Psoas muscle (tissue), 8 donors: Measurements from ENCODE around the gene AOAH. TPM values are rescaled to one million over a fixed set of nuclear protein-coding genes. Genes with fewer than 3 reads are reported as not detected.

Experiments
- ATAC-seq, 4 donors: fragments of 200-7000 bp; cut with Tn5 transposase; one replicate each; pipeline ENCODE4 v1.9.1; 2020; ENCODE audit warnings: moderate library complexity in 3 of 4, mild to moderate bottlenecking in 2 of 4
- DNase-seq, 2 donors: peaks; one replicate each; pipeline ENCODE4 v3.0.0-alpha.2; 2020
- H3K27ac ChIP-seq: fragments of 200-600 bp; one replicate; pipeline ENCODE4 v1.8.0; 2022
- H3K27me3 ChIP-seq, 3 donors: fragments of 200-600 bp in 1 of 3; one replicate each; pipeline versions ENCODE4 v1.6.1 to v1.8.0; 2013 to 2022; ENCODE audit warnings: low read length in 2 of 3, mild to moderate bottlenecking in 2 of 3, moderate library complexity in 1 of 3; ENCODE audit not compliant: insufficient read depth in 3 of 3
- H3K36me3 ChIP-seq, 2 donors: fragments of 200-600 bp in 1 of 2; one replicate each; pipeline versions ENCODE4 v1.6.1 to v1.8.0; 2013 to 2022; ENCODE audit warnings: low read depth in 1 of 2, mild to moderate bottlenecking in 1 of 2, moderate library complexity in 1 of 2; ENCODE audit not compliant: insufficient read depth in 1 of 2
- H3K4me1 ChIP-seq: fragments of 200-600 bp; one replicate; pipeline ENCODE4 v1.8.0; 2022
- H3K4me3 ChIP-seq: fragments of 200-600 bp; one replicate; pipeline ENCODE4 v1.8.0; 2022; ENCODE audit warnings: mild to moderate bottlenecking
- H3K9me3 ChIP-seq: fragments of 200-600 bp; one replicate; pipeline ENCODE4 v1.8.0; 2022
- WGBS, 3 donors: extraction: QIAGEN DNeasy Blood & Tissue Kit; methylation state at CpG; one replicate each; pipeline versions ENCODE4 v1.1.6 to v1.1.7; 2013; 5-methylcytosine and 5-hydroxymethylcytosine counted together
- intact Hi-C, 2 donors: fragments of 100-400 bp; cut with DNase I; formaldehyde crosslinking; loops; one replicate each; pipeline versions ENCODE4 v1.11.0 to v1.14.2; 2022
- polyA plus RNA-seq, 3 donors: library from polyadenylated mRNA; stranded (reverse); fragments of 200-250 nt; gene quantifications; one replicate each; pipeline ENCODE4 v1.2.3, GENCODE V29; 2013
- total RNA-seq, 4 donors: library from RNA; stranded (reverse); fragmentation: NEBNext Ultra II Directional in 2 of 4; extraction: Animal tissue kit (Norgen Biotek cat#: 25700) in 2 of 4; gene quantifications; one replicate each; pipeline versions ENCODE4 v1.2.1 to v1.2.4, GENCODE V29; 2021 to 2023
- TF ChIP-seq, protein P1 (sequence below): fragments of 200-600 bp; IDR thresholded peaks from one replicate; pipeline ENCODE4 v1.8.0; 2022; ENCODE audit warnings: antibody characterized with exemption
- donor health status: healthy with polysubstance abuse.
- donor health status: DM: no; HTN: no; CAD: no; lungs with moderate emphysema.
- donor health status: Bipolar disorder and iron deficiency.
- donor health status: healthy.
- donor health status: DM: yes; HTN: yes; CAD: no.
- donor health status: DM: no; HTN: no; CAD: no.
- donor health status: DM: no; HTN: no; CAD: no.
- donor health status: DM: yes; HTN: yes; CAD: no.

The AOAH gene
- total and polyA plus RNA-seq, 7 donors: 0.04 to 2.1 (median 0.83) TPM

DNA sequence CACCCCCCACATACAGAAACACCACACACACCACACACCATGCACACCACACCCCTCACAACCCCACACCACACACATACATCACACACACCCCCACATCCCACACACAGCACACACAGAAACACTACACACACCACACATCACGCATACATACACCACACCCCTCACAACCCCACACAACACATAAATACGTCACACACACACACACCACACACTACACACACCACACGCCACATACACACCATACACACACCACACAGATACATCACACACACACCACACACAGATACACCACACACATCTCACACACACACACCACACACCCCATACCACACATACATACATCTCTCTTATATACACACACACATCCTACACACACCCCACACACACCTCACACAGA lies 208.4 kb downstream of the AOAH start:
- 95 to 97% (median 97%) methylated on average over 3 of the region's 3 CpGs for WGBS, 3 donors
- Histone ChIP-seq H3K27me3 (peaks cover 0 to 1% (median 0%) of the 10 kb centered on the region in 3 donors), H3K4me3 (no peak overlapping the region), H3K4me1 (no peaks in the 10 kb centered on the region), H3K9me3 (no peaks in the 10 kb centered on the region), H3K36me3 (no peaks in the 10 kb centered on the region), H3K27ac (no peak overlapping the region)
- ATAC-seq: no peak
- intact Hi-C loops: no loop called here
- TF ChIP-seq, protein P1, sequence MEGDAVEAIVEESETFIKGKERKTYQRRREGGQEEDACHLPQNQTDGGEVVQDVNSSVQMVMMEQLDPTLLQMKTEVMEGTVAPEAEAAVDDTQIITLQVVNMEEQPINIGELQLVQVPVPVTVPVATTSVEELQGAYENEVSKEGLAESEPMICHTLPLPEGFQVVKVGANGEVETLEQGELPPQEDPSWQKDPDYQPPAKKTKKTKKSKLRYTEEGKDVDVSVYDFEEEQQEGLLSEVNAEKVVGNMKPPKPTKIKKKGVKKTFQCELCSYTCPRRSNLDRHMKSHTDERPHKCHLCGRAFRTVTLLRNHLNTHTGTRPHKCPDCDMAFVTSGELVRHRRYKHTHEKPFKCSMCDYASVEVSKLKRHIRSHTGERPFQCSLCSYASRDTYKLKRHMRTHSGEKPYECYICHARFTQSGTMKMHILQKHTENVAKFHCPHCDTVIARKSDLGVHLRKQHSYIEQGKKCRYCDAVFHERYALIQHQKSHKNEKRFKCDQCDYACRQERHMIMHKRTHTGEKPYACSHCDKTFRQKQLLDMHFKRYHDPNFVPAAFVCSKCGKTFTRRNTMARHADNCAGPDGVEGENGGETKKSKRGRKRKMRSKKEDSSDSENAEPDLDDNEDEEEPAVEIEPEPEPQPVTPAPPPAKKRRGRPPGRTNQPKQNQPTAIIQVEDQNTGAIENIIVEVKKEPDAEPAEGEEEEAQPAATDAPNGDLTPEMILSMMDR: no peak
- DNase-seq: no peak

DNA sequence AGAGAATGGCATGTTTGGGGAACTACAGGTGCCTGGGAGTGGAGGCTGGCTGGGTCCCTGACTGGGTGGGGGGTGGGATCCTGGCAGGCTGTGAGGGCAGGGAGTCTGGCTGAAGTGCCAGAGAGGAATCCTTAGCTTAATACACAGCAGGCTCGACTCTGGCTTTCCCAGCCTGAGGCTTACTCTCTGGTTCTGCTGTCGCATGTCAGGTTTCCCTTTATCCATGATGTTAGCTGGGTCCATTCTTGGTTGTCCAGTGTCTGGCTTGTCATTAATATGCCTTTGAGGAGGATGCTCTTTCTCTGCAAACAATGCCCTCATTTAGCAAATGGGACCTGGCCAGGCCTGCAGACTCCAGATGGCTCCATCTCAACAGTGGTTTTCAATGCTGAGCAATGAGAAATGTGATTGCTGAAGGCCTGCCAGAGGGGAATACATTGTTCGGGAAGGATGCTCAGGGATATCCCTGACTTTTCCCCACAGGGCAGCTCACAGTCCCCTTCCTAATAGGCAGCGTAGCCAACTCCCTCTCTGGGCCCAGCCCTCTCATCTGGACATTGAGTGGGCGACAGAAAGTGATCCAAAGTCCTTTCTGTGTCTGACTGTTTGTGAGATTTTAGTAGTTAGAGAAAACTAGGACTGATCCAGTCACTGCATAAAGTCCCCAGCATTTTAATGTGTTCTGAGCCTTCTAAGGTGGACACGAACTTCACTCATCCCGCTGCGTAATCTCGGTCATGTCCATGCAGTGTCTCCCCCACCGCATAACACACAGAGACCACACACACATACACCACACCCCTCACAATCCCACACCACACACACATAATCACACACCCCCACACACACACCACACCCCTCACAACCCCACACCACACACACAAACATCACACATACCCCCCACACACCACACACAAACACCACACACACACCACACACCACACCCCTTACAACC lies 209.7 kb downstream of the AOAH start:
- 78 to 81% (median 81%) methylated on average over 10 of the region's 10 CpGs for WGBS, 3 donors
- intact Hi-C loops: no loop called here
- H3K36me3 ChIP-seq: no peaks in the 10 kb centered on the region
- H3K4me1 ChIP-seq: no peaks in the 10 kb centered on the region
- H3K27me3 ChIP-seq: no peaks in the 10 kb centered on the region
- no peak overlapping the region for H3K4me3 ChIP-seq
- no peaks in the 10 kb centered on the region for H3K9me3 ChIP-seq
- no peak overlapping the region for H3K27ac ChIP-seq
- ATAC-seq: no peak
- TF ChIP-seq, protein P1: no peak
- DNase-seq: no peak

DNA sequence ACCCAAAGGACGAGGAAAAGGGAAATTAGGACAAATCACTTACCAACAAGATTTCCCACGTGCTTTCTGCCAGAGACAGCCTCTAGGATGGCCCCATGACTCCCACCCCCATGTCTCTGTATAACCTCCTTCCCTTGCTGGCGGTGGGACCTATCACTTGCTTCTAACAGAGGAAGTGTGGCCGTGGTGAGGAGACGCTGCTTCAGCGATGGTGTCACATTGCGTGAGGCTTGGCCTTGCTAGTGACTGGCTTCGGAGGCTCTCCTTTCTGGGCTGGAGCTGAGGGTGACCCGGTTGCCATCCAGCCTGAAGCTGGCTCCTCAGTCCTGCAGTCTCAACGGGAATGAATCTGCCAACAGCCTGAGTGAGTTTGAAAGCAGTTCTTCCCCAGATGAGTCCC lies 210.9 kb downstream of the AOAH start:
- H3K9me3 ChIP-seq: no peaks in the 10 kb centered on the region
- intact Hi-C loops: no loop called here
- H3K36me3 ChIP-seq: no peaks in the 10 kb centered on the region
- DNase-seq: no peak
- TF ChIP-seq, protein P1: no peak
- WGBS, 3 donors: 83 to 88% (median 87%) methylated on average over 10 of the region's 10 CpGs
- no peak overlapping the region for H3K27ac ChIP-seq
- H3K27me3 ChIP-seq: no peaks in the 10 kb centered on the region
- no peak for ATAC-seq
- no peaks in the 10 kb centered on the region for H3K4me1 ChIP-seq
- H3K4me3 ChIP-seq: no peak overlapping the region

DNA sequence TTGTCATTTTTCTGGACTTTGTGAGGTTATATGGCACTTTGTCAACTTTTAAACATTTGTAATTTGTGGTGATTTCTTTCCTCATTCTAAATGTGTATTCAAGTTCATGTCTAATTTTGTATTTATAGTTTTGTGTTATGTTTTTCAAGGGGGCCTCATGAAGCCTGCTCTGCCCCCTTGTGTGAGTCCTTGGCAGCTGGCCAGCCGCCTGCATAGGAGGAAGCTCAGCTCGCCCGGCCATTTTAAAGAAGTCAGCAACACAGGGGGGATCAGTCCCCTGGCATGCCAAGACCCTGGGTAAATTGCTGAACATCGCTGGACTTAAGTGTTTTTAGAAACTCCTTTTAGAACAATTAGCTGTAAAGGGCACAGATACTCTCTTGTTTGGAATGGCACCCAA lies 211.7 kb downstream of the AOAH start:
- Histone ChIP-seq H3K36me3 (no peaks in the 10 kb centered on the region), H3K27ac (no peak overlapping the region), H3K4me3 (no peak overlapping the region), H3K9me3 (no peaks in the 10 kb centered on the region), H3K27me3 (no peaks in the 10 kb centered on the region), H3K4me1 (no peaks in the 10 kb centered on the region)
- WGBS, 3 donors: 65 to 80% (median 65%) methylated on average over 4 of the region's 4 CpGs
- TF ChIP-seq, protein P1: no peak
- intact Hi-C loops: no loop called here
- DNase-seq (no peak), ATAC-seq (no peak)
